ENCODE measurements around the gene LYL1.

- TF ChIP-seq CTCF (IDR thresholded peaks at IDR 0.05) (peak in 1 of 5 experiments; percentile 10), EP300 (IDR thresholded peaks at IDR 0.05) (no peak)
These were observed 1.6 kb downstream of the LYL1 start for GRCh38 chr19:13100841-13101589.
